Measurements from ENCODE around the gene IL21. TPM values are rescaled to one million over a fixed set of nuclear protein-coding genes. Genes with fewer than 3 reads are reported as not detected.
"Not testable (repeated sequence)": the region's sequence is repeated elsewhere in the genome, so short reads cannot be mapped to it uniquely, and the experiment has no call there.

Gene IL21
- polyA plus RNA-seq, 1 experiment: not detected

- CTCF ChIA-PET: interaction anchor here (0.5 to 1.2 kb wide), 3 partner anchors 8 to 84 kb away, joined by 4 to 5 read pairs (median 4); no protein-coding TSS in a partner anchor
- POLR2A ChIA-PET: no interaction called here
- no peak for TF ChIP-seq CTCF (IDR thresholded peaks at IDR 0.05; ENCODE audit: low read depth, low read length)
- Histone ChIP-seq H3K27me3 (ENCODE audit: control insufficient read depth, insufficient read depth, low read length) (no peaks in the 10 kb centered on the region), H3K4me3 (ENCODE audit: low read depth, low read length) (no peak overlapping the region), H3K9me3 (ENCODE audit: control insufficient read depth, insufficient read depth, low read length) (no peaks in the 10 kb centered on the region), H3K27ac (ENCODE audit: low read depth, low read length) (no peak overlapping the region)
- no peak for DNase-seq (ENCODE audit: low read depth, low spot score)
These were observed 40.6 kb upstream of the IL21 start for GRCh38 chr4:122661176-122662160.

GRCh38 chr4:122658818-122659295, 38.0 kb upstream of the IL21 start:
- CTCF ChIA-PET: no interaction called here
- no peak overlapping the region for H3K4me3 ChIP-seq (ENCODE audit: low read depth, low read length)
- no peak for DNase-seq (ENCODE audit: low read depth, low spot score)
- no peaks in the 10 kb centered on the region for H3K9me3 ChIP-seq (ENCODE audit: control insufficient read depth, insufficient read depth, low read length)
- no peaks in the 10 kb centered on the region for H3K27me3 ChIP-seq (ENCODE audit: control insufficient read depth, insufficient read depth, low read length)
- POLR2A ChIA-PET: interaction anchor here (0.7 kb wide), 1 partner anchor 69 kb away, joined by 9 read pairs; no protein-coding TSS in a partner anchor
- no peak for TF ChIP-seq CTCF (IDR thresholded peaks at IDR 0.05; ENCODE audit: low read depth, low read length)
- no peak overlapping the region for H3K27ac ChIP-seq (ENCODE audit: low read depth, low read length)

- ChIA-PET CTCF (interaction anchor here (1.6 kb wide), 1 partner anchor 59 kb away, joined by 8 read pairs; no protein-coding TSS in a partner anchor), POLR2A (no interaction called here)
- H3K27me3 ChIP-seq (ENCODE audit: control insufficient read depth, insufficient read depth, low read length): no peaks in the 10 kb centered on the region
- no peak overlapping the region for H3K4me3 ChIP-seq (ENCODE audit: low read depth, low read length)
- H3K27ac ChIP-seq (ENCODE audit: low read depth, low read length): no peak overlapping the region
- TF ChIP-seq CTCF (IDR thresholded peaks at IDR 0.05; ENCODE audit: low read depth, low read length): no peak
- DNase-seq (ENCODE audit: low read depth, low spot score): no peak
- no peaks in the 10 kb centered on the region for H3K9me3 ChIP-seq (ENCODE audit: control insufficient read depth, insufficient read depth, low read length)
These were observed 37.5 kb upstream of the IL21 start for GRCh38 chr4:122658377-122658776.

GRCh38 chr4:122657553-122657952, 36.7 kb upstream of the IL21 start:
- no peaks in the 10 kb centered on the region for H3K9me3 ChIP-seq (ENCODE audit: control insufficient read depth, insufficient read depth, low read length)
- TF ChIP-seq CTCF (IDR thresholded peaks at IDR 0.05; ENCODE audit: low read depth, low read length): no peak
- ChIA-PET POLR2A (no interaction called here), CTCF (interaction anchor here (1.6 kb wide), 1 partner anchor 60 kb away, joined by 8 read pairs; no protein-coding TSS in a partner anchor)
- no peak for DNase-seq (ENCODE audit: low read depth, low spot score)
- no peak overlapping the region for H3K27ac ChIP-seq (ENCODE audit: low read depth, low read length)
- no peak overlapping the region for H3K4me3 ChIP-seq (ENCODE audit: low read depth, low read length)
- H3K27me3 ChIP-seq (ENCODE audit: control insufficient read depth, insufficient read depth, low read length): no peaks in the 10 kb centered on the region

GRCh38 chr4:122656583-122656982, 35.7 kb upstream of the IL21 start:
- POLR2A ChIA-PET; DNase-seq (ENCODE audit: low read depth, low spot score); H3K4me3 ChIP-seq (ENCODE audit: low read depth, low read length); H3K9me3 ChIP-seq (ENCODE audit: control insufficient read depth, insufficient read depth, low read length); H3K27ac ChIP-seq (ENCODE audit: low read depth, low read length); H3K27me3 ChIP-seq (ENCODE audit: control insufficient read depth, insufficient read depth, low read length): not testable (repeated sequence)
- CTCF ChIA-PET: interaction anchor here (1.6 kb wide), 1 partner anchor 61 kb away, joined by 8 read pairs; no protein-coding TSS in a partner anchor

Data from AG04450 (cell line).